Left ventricle myocardium inferior (tissue), 1 donor: Measurements from ENCODE around the gene SNAP23. TPM values are rescaled to one million over a fixed set of nuclear protein-coding genes. Genes with fewer than 3 reads are reported as not detected.

Experiments
- DNase-seq: peaks from one replicate; pipeline ENCODE4 v3.0.0-alpha.2; 2020
- H3K27ac ChIP-seq: fragments of 200-600 bp; replicated peaks from 2 replicates; pipeline ENCODE4 v1.8.0; 2021
- H3K27me3 ChIP-seq: fragments of 200-600 bp; 2 replicates; pipeline ENCODE4 v1.8.0; 2021; ENCODE audit warnings: low read depth
- H3K36me3 ChIP-seq: fragments of 200-600 bp; 2 replicates; pipeline ENCODE4 v1.8.0; 2021
- H3K4me1 ChIP-seq: fragments of 200-600 bp; 2 replicates; pipeline ENCODE4 v1.8.0; 2021
- H3K4me3 ChIP-seq: fragments of 200-600 bp; 2 replicates; pipeline ENCODE4 v1.8.0; 2021; ENCODE audit warnings: mild to moderate bottlenecking, moderate library complexity
- H3K9me3 ChIP-seq: fragments of 200-600 bp; replicated peaks from 2 replicates; pipeline ENCODE4 v1.8.0; 2021
- CTCF ChIP-seq: fragments of 200-600 bp; IDR thresholded peaks from 2 replicates; pipeline ENCODE4 v1.8.0; 2021; ENCODE audit warnings: antibody characterized with exemption, mild to moderate bottlenecking, borderline replicate concordance
- intact Hi-C: fragments of 100-400 bp; cut with micrococcal nuclease; formaldehyde crosslinking; loops from one replicate; pipeline ENCODE4 v1.11.0; 2022
- total RNA-seq: library from RNA; stranded (reverse); fragmentation: NEBNext Ultra II Directional; extraction: Animal tissue kit (Norgen Biotek cat#: 25700); gene quantifications from one replicate; pipeline ENCODE4 v1.2.1, GENCODE V29; 2021
- donor health status: DM: no; HTN: yes; CAD: no; lungs with severe emphysema.

SNAP23 gene
- total RNA-seq, 1 donor from 2014 or later = 34.1 TPM

- H3K27ac ChIP-seq = no peak overlapping the region
- no peaks in the 10 kb centered on the region for H3K27me3 ChIP-seq
- peaks cover 59% of the 10 kb centered on the region for H3K4me1 ChIP-seq
- no peak overlapping the region for H3K4me3 ChIP-seq
- intact Hi-C loops = no loop called here
- no peak for TF ChIP-seq CTCF
- no peaks in the 10 kb centered on the region for H3K36me3 ChIP-seq
- no peaks in the 10 kb centered on the region for H3K9me3 ChIP-seq
- no peak for DNase-seq
These were observed 12.1 kb downstream of the SNAP23 start for GRCh38 chr15:42507514-42507913.

- H3K27ac ChIP-seq = peak overlapping the region; percentile 54
- no peaks in the 10 kb centered on the region for H3K9me3 ChIP-seq
- H3K4me3 ChIP-seq = peak overlapping the region; percentile 17
- peaks cover 54% of the 10 kb centered on the region for H3K4me1 ChIP-seq
- intact Hi-C loops = no loop called here
- H3K27me3 ChIP-seq = no peaks in the 10 kb centered on the region
- peaks cover 3% of the 10 kb centered on the region for H3K36me3 ChIP-seq
- DNase-seq = no peak
- peak; percentile 23 for TF ChIP-seq CTCF
These were observed 12.8 kb downstream of the SNAP23 start for GRCh38 chr15:42508263-42508690.

GRCh38 chr15:42510258-42511006 is 15.0 kb downstream of the SNAP23 start:
- Histone ChIP-seq H3K27ac (peak overlapping the region; percentile 54), H3K4me1 (peaks cover 45% of the 10 kb centered on the region), H3K4me3 (no peak overlapping the region), H3K27me3 (no peaks in the 10 kb centered on the region), H3K9me3 (no peaks in the 10 kb centered on the region), H3K36me3 (peaks cover 25% of the 10 kb centered on the region)
- no peak for DNase-seq
- intact Hi-C loops = no loop called here
- TF ChIP-seq CTCF = no peak

- peak overlapping the region; percentile 54 for H3K27ac ChIP-seq
These were observed 15.6 kb downstream of the SNAP23 start for GRCh38 chr15:42511007-42511391.

GRCh38 chr15:42523331-42523730 is 27.9 kb downstream of the SNAP23 start:
- Histone ChIP-seq H3K27ac (no peak overlapping the region), H3K4me3 (no peak overlapping the region), H3K27me3 (no peaks in the 10 kb centered on the region), H3K9me3 (no peaks in the 10 kb centered on the region), H3K4me1 (no peaks in the 10 kb centered on the region), H3K36me3 (peaks cover 77% of the 10 kb centered on the region)
- TF ChIP-seq CTCF = no peak
- DNase-seq = no peak
- intact Hi-C loops = no loop called here

More at GRCh38 chr15:42511007-42511391, 15.6 kb downstream of the SNAP23 start:
- no peak for DNase-seq
- TF ChIP-seq CTCF = no peak
- Histone ChIP-seq H3K36me3 (peaks cover 31% of the 10 kb centered on the region), H3K4me1 (peaks cover 45% of the 10 kb centered on the region), H3K27me3 (no peaks in the 10 kb centered on the region), H3K9me3 (no peaks in the 10 kb centered on the region), H3K4me3 (peak overlapping the region; percentile 20)
- intact Hi-C loops = no loop called here
